HFF-Myc (cell line): ENCODE measurements around the gene COMMD10.

Experiments used
- DNase-seq: peaks from one replicate; pipeline ENCODE4 v3.0.0-alpha.2; 2011; ENCODE audit warnings: low read depth; ENCODE audit errors: extremely low read depth
- H3K4me3 ChIP-seq: replicated peaks from 2 replicates; pipeline ENCODE4 v1.5.1; 2011; ENCODE audit warnings: low read depth, mild to moderate bottlenecking, control low read depth, low read length
- CTCF ChIP-seq: IDR thresholded peaks from 2 replicates; pipeline ENCODE4 v1.5.1; 2012; ENCODE audit warnings: mild to moderate bottlenecking, low read depth, low read length, control low read depth; ENCODE audit errors: missing control alignments

COMMD10 gene

GRCh38 chr5:116045821-116046220 lies 39.0 kb upstream of the COMMD10 start:
- no peak for DNase-seq
- no peak for TF ChIP-seq CTCF
- H3K4me3 ChIP-seq = no peak overlapping the region

GRCh38 chr5:116046261-116046660 lies 38.6 kb upstream of the COMMD10 start:
- H3K4me3 ChIP-seq = no peak overlapping the region
- no peak for TF ChIP-seq CTCF
- no peak for DNase-seq

GRCh38 chr5:116046823-116047222 lies 38.0 kb upstream of the COMMD10 start:
- TF ChIP-seq CTCF = no peak
- no peak overlapping the region for H3K4me3 ChIP-seq
- DNase-seq = no peak

- TF ChIP-seq CTCF = no peak
- no peak overlapping the region for H3K4me3 ChIP-seq
- no peak for DNase-seq
These were observed 26.4 kb upstream of the COMMD10 start for GRCh38 chr5:116058346-116058936.

GRCh38 chr5:116062352-116062751 lies 22.5 kb upstream of the COMMD10 start:
- no peak overlapping the region for H3K4me3 ChIP-seq
- TF ChIP-seq CTCF = peak; percentile 5
- no peak for DNase-seq

- DNase-seq = no peak
- no peak for TF ChIP-seq CTCF
- H3K4me3 ChIP-seq = no peak overlapping the region
These were observed 20.9 kb upstream of the COMMD10 start for GRCh38 chr5:116063950-116064349.

- TF ChIP-seq CTCF = peak; percentile 40
- H3K4me3 ChIP-seq = no peak overlapping the region
- peak; percentile 33 for DNase-seq
These were observed 16.7 kb upstream of the COMMD10 start for GRCh38 chr5:116068028-116068632.
